NT2/D1 (cell line): ENCODE measurements around the gene SIGLEC1.

ENCODE experiments used
- SUZ12 ChIP-seq: IDR thresholded peaks from 2 replicates; pipeline ENCODE4 v1.6.1; 2011; ENCODE audit not compliant: insufficient read length, insufficient read depth; ENCODE audit errors: extremely low read depth
- YY1 ChIP-seq: IDR thresholded peaks from 2 replicates; pipeline ENCODE4 v1.6.1; 2011; ENCODE audit not compliant: insufficient read length, insufficient read depth
- ZNF274 ChIP-seq: IDR thresholded peaks from 2 replicates; pipeline ENCODE4 v1.6.1; 2011; ENCODE audit warnings: mild to moderate bottlenecking, low read depth, low read length

- TF ChIP-seq SUZ12, result no peak
- no peak for TF ChIP-seq YY1
- TF ChIP-seq ZNF274, result no peak
Measured at GRCh38 chr20:3740615-3741301, 28.4 kb upstream of the SIGLEC1 start.
